GM19023 (cell line): ENCODE data around the gene SULT2B1.

Source experiments
- ATAC-seq: cut with Tn5 transposase; IDR thresholded peaks from one replicate; pipeline ENCODE4 v1.9.1; 2021; ENCODE audit warnings: mild to moderate bottlenecking, moderate library complexity; ENCODE audit not compliant: unreplicated experiment

SULT2B1 gene

DNA sequence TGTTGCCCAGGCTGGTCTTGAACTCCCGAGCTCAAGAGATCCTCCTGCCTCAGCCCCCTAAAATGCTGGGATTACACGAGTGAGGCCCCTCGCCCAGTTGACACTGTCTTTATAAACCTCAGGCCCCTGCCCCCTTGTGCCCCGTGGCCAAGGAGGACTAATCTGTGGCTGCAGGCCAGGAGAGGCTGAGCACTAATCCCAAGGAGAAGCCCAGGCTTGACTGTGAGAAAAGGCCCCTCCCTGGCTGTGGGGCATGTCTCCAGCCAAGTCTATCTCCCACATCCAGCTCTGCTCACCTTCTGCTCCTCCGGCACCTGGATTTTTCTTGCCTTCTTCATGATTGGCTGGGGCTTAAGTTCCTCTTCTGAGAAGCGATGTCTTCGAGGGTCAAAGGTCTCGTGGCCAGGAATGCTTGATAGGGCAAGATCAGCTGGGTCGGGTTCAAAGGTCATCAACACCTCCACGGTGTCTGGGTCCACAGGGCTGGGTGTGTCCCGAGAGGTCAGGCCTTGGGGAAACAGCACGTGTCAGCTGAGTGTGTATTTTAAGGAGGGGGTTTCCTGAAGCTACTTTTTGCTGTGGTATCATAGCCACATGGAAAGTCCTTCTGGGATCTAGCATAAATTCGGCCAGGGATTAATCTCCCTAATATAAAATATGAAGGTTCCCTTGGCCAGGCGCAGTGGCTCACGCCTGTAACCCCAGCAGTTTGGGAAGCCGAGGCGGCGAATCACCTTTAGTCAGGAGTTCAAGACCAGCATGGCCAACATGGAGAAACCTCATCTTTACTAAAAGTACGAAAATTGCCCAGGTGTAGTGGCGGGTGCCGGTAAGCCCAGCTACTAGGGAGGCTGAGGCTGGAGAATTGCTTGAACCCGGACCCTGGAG lies 81.4 kb downstream of the SULT2B1 start:
- ATAC-seq: no peak

DNA sequence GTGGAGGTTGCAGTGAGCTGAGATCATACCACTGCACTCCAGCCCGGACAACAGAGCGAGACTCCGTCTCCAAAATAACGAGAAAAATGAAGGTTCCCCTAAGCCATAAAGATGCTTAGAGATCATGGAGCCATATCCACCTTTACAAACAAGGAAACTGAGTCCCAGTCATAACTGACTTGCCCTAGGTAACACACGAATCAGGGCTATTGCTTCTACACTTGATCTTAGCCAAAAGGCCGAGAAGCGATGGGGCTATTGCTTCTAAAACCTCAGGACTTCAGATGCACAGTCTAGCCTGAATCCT lies 82.0 kb downstream of the SULT2B1 start:
- ATAC-seq: no peak

DNA sequence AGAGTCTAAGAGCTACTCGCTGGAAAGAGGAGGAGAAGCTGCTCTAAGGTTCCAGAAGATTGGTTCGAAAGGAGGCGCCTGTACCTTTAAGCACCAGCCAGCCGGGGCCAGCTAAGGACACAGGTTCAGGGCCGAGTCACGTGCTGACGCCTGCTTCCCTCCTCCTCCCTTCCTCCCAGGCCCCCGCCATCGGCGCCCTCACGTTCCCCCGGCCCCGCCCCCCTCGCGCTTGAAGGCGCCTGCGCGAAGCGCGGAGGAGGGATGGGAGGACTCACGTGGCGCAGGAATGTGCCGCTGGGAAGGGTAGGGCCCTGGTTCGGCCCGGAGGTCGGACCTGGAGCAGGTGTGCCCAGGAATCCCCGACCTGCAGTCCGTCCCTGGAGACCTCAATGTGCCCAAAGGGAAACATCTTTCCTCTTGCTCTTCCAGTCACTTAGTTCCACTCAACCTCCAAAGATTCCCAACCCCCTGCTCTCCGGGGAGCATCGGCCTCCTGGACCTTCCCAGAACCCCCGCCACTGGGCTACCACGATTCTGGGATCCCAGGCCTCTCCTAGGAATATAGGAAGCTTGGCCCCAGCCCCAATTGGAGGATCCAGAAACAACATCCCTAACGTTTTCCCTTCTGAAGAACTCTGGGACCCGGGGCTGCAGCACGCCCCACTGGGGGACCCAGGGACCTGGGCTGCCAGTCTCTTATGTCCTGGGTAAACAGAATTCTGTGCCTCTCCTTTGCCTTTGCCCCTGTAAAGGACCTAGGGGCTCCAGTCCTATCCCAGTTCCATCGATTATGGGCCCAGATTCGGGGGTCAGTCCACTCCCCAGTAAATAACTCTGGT lies 82.7 kb downstream of the SULT2B1 start:
- ATAC-seq: no peak

DNA sequence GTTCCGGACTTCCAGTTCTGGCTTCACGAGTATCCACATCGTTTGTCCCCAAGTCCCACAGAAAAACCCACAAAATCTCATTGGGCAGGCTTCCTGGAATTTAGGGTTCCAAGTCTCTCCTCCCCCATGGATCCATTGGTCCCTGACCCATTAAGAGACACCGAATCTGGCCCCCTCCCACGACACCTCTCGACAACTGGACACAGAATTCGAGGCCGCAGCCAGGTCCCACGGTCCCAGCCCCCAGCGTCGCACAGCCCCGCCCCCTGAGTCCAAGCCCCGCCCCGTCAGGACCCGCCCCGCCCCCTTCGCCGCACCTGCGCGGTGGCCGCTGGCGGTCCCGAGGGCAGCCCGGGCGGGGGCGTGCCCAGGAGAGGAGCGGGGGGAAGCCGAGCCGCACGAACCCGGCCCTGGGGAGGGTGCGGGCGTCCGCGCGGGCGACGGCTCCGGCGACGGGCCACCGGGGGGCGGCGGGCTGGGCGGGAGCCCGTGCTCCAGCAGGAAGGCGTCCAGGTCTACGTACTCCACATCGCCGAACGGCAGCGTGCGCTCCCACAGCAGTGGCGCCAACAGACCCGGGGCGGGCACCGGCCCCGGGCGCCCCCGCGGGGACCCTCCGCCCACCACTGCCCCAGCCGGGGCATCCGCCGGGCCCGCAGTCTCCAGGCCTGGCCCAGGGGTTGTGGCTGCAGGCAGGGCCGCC lies 83.4 kb downstream of the SULT2B1 start:
- ATAC-seq: no peak

DNA sequence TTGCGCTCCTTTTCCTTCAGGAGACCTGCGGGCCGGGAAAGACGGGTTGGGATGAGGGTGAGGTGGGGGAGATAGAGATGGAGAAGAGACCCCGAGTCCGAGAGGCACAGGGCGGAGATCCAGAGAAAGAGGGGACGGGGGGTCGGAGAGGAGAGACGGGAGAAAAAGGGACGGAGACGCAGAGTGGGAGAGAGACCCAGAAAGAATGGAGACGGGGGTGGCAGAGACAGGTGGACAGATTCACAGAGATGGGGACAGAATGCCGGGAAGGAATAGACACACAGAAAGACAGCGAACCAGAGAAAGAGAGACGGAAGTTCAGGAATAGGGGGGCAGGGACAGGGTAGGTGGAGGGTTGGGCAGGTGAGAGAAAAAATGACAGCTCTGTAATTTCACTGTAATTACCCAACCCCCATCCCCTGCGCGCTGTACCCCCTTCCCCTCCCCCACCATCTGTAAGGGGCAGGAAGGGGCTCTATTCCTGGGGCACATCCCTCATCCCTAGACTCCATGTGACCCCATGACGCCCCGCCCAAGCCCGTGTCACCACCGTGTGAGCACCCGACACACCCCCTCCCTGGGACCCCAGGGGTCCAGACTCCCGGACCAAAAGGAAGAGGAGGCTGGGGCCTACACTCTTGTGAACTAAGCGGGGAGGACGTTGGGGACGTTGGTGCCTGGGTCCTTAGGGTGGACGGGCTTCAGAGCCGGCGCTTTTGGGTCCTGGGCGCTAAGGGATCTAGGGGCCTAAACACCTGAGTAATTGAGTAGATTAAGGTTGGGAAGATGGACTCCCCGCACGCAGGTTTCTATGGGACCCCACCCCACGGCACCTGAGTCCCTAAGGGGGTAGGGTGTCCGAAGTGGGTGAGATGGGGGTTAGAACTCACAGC lies 84.2 kb downstream of the SULT2B1 start:
- ATAC-seq: no peak

DNA sequence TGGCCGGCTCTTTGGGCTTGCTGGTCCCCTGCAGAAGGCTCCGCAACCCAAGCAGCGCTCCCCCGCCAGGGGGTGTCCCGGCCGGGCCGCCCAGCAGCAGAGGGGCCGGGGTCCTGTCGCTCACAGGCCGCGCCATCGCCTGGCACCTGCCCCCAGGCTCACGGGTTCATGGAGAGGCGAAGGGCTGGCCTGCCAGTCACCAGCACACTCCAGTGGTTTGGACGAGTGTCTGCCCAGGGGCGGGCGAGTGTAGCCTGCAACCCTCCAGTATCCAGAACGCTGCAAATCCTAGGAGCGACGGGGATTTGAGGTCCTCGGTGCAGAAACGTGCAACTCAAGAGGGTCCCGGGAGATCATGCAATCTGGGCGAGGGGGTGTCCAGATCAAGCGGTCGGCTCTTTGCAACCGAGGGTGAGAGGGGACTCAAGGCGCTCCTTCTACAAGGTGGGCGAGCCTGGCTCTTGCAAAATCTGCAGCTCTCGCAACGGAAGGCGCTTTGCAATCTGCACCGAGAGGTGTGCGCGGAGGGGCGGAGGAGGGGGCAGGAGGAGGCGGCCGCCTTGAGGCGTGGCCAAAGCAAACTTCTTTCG lies 85.0 kb downstream of the SULT2B1 start, which contains the start of gene DBP:
Gene DBP, minus strand, starts transcription at position 521 of the 590 bp plus-strand sequence. Its CDS starts 385 bp downstream, at position 136.
- ATAC-seq: no peak

DNA sequence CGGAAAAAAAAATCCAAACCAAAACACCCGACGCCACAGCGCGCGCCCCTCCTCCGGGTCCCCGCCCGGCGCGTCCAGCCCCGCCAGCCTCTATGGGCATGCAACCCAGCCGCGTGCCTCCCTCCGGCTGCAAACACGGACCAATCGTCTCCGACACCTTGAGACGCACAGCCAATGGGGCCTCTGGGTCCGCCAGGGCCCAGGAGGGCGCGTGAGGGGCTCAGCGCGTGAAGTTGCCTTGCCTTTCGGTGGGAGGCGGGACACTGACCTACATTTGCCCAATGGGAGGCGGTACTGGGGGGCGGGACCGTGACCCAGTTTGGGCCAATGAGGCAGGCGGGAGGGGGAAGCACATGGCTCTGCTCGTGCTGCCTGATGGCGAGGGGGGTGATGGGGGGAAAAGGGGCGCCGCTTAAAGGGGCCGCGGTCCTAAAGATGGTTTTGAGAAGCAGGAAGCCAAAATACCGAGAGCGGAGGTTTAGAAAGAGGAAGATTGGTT lies 85.5 kb downstream of the SULT2B1 start:
- peak; percentile 70 for ATAC-seq

DNA sequence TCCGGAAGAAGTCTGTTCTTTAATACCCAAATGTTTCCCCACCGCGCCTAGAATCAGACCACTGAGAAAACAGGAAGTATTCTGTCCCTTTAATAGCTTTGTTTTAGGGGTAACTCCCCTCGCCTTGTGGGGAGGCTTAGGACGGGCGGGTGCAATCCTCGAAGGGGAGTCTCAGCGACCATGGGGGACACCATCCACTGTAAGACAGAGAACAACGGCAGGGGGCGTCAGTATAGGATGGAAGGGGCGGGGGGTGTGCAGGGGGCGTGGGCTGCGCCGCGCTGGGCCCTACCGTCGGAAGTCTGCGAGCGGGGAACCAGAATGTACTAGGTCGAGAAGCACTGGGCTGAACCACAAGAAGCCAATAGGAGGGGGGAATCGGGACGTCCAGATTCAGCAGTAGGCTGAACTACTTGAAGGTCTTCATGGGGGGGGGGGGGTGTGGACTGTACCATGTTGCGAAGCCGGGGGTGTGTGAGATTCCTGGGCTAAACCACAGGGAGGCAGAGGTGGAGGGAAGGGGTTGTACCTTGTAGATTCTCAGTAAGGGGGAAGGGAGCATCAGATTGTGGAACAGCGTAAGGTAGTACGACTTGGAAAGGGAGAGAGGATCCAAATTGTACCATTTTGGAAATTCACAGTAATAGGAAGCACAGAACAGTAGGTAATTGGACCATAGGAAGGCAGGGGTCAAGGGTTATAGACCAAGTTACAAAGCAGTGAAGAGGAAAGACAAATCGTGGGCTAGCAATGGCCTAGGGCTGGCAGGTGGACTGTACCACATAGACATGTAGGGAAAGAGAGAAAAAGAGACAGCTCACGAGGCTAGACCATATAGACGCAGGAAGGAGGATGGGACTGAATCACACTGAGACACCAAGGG lies 86.2 kb downstream of the SULT2B1 start:
- peak; percentile 4 for ATAC-seq

DNA sequence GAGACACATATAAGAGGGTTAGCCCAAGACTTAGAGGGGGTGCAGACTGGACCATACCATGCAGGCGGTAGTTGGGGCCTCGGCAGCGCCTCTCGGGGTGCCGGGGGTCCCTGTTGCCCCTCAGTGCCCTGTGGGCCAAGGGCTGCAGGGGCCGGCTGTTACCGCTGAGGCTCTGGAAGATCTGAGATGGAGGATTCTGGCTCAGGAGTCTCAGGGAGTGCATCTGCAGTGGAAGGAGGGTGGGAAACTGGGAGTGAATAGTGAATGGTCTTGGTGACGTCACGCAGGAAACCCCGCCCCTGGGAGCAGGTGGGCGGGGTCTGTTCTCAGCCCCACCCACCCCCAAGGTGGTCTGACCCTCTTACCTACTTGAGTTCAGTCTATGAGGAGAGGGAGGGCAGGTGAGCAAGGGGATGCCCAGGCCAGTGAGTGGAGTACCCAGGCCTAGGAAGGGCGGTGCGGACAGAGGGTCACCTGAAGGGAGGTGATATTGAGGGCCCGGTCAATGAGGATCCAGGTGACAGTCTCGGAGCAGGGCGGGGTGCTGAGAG lies 86.9 kb downstream of the SULT2B1 start:
- ATAC-seq: no peak

DNA sequence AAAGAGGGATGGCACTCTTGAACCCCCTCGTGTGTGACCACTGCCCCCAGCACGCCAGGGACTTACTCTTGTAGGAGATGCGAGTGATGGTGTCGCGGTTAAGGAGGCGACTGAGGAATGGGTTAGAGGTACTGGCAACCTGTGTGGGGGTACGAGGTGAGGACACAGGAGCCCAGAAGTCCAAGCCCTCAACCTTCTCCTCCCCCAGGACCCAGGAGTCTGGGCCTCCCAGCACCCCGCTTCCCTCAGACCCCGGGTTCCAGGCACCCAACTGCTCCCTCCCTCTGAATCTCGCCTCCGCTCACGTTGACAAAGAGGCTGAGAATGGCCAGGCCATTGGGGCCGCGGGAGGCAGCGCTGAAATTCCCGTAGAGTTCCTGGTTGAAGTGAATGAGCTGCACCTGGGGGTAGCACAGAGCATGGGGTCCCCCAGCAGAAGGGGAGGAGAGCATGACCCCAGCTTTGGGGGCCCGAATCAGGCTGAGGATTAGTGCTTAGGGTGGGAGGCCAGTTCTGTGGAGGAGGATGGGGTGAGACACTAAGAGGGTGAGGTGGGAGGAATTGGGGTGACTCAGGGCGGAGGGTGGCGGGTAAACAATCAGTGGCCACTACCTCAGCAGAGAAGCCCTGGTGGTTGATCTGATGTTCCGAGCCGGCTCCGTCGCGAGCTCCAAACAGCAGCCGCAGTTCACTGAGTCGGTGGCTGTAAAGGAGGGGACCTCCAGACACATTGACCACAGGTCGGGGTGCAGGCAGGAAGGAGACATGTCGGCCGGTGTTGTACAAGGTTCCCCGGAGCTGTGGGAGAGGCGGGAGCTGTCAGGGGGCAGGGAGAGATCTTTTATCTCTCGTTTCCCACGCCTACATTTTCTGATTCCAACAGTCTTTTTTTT lies 87.8 kb downstream of the SULT2B1 start:
- no peak for ATAC-seq

DNA sequence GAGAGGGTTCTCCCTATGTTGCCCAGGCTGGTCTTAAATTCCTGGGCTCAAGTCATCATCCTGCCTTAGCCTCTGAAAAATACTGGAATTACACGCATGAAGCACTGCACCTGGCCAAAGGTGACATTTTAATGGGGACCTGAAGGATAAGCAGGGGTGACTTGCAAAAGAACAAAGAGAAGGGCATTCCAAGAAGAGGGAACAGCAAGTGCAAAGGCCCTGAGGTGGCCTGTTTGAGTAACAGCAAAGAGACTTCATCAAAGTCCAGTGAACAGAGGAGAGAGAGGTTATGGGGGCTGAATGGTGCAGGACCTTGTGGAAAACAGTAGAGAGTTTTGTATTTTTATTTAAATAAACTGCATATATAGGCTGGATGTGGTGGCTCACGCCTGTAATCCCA lies 89.9 kb downstream of the SULT2B1 start:
- ATAC-seq: no peak

DNA sequence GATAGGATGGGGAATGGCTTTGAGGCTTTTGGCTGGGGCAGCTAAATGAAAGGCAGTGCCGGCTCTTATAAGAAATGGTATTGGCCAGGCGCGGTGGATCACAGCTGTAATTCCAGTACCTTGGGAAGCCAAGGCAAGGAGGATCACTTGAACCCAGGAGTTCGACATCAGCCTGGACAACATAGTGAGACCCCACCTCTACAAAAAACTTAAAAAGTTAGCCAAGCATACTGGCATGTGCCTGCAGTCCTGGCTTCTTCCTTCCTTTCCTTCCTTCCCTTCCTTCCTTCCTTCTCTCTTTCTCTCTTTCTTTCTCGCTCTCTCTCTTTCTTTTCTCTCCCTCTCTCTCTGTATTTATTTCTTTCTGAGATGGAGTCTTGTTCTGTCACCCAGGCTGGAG lies 90.9 kb downstream of the SULT2B1 start:
- ATAC-seq: no peak

DNA sequence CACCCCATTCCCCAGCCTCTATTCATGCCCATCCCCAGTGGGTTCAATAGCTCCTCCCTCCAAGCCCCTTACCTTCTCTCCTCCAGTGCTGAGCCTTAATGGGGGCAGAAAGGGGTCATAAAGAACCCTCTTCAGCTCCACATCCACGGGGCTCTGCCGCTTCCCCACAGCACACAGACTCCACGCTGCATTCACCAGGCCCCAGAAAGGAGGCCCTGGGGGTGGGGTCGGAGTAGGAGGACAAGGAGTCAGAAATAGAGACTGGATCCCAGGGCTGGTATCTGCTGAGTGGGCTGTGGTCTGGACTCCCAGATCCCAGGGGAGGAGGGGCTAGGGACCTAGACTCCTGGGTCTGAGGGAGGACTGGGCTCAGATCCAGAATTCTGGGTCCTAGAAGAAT lies 92.4 kb downstream of the SULT2B1 start:
- ATAC-seq: no peak

DNA sequence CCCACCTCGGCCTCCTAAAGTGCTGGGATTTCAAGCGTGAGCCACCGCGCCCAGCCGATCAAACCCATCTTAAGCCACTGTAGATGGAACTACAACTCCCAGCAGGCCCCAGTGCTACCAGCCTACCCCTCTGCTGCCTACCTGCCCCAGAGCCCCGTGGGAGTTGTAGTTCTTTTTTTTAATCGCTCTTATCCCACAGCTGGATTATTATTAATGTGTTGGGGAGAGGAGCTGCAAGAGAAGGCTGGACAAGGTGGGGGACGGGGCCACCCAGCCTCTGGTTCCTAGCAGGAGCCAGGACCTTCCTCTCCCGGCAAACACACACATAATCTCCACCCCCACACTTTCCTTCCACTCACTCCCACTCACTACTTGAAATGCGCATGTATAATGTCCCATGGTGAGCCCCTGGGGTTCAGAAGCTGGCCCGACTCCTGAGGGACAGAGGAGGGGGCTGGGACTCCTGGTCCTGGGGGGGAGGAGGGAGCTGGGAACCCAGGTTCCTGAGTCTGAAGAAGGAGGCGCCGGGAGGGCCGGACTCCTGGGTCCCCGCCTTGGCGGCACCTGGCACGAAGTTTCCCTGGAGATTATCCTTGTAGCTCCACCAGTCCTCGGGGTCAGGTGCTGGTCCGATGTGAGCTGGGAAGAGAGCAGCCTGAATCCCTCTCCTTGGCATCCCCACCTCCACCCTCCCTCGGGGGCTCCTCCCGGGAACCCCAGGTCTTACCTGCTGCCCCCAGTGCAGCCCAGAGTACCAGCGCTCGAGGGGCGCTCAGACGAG lies 93.1 kb downstream of the SULT2B1 start:
- ATAC-seq: no peak

DNA sequence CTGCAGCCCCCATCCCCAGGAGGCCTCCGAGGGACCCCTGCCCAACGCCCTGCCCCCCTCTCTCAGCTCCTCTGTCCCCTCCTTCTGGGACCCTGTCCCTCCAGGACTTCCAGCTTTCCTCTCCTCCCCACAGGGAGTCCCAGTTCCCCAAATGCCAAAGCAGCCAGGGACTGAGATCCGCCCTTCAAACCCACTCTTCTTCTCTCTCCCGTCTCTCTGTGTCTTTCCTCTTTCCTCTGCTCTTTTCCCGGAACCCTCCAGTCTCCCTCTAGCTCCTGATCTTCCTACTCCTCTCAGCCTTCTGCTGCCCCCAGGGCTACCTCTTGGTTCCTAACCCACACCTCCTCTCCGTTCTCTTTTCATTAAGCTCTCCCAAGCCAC lies 93.6 kb downstream of the SULT2B1 start:
- ATAC-seq: no peak

DNA sequence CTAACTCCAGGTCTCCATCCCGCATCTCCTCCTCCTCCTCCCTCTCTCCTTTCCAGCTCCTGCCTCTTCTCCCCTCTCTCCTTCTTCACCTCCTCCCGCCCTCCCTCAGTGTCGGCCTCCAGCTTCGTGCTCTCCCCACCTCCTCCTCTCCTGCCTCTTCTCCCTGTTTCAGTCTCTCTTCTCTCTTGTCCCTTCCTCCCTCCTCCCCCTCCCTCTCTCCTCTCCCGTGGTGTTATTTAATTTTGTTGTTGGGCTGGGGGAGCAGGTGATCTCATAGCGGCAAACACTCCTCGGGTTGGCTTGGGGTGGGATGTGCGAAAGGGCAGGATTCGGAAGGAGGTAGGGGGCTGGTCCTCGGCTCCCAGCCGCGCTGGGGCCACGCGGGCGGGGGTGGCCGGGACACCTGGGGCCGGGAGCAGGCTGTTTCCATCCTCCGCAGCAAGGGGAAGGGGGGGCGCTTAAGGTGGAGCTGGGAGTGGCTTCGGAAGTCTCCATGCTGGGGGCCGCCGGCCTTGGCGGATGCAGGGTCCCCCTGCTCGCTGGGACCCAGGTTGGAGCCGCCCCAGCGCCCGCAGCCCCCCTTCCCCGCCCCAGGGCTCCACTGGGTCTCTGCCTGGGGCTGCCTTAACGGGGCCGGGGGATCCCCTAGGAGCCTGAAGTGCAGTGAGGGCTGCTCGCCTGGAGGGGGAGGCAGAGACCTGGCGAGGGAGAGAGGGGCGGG lies 94.2 kb downstream of the SULT2B1 start, which contains the start of gene CA11:
Gene CA11, minus strand, starts transcription at position 187 of the 721 bp plus-strand sequence. CDS start 555 bp downstream, outside the sequence.
- peak; percentile 79 for ATAC-seq
